HG02759 (cell line): ENCODE data around the gene HEPN1.
"Not testable (repeated sequence)": the region's sequence is repeated elsewhere in the genome, so short reads cannot be mapped to it uniquely, and the experiment has no call there.

Experiments
- ATAC-seq: cut with Tn5 transposase; IDR thresholded peaks from one replicate; pipeline ENCODE4 v1.9.1; 2021; ENCODE audit warnings: mild to moderate bottlenecking, moderate library complexity; ENCODE audit not compliant: unreplicated experiment

The HEPN1 gene

DNA sequence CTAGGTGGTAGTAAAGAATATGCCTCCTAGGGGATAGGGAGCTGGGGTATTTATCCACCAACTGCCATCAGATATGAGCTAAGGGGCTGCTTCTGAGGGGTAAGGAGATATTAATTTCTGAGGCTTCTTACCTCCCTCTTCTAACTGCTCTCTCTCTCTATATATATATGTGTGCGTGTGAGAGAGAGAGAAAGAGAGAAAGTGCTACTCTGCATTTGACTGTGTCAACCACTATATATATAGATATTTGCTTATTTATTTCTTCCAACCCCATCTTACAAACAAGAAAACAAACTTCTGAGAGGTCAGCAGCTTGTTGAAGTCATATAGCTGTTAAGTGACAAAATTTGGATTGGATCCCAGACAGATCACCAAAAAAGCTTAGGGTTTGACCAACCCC, 22.7 kb downstream of the HEPN1 start:
- ATAC-seq, result no peak

DNA sequence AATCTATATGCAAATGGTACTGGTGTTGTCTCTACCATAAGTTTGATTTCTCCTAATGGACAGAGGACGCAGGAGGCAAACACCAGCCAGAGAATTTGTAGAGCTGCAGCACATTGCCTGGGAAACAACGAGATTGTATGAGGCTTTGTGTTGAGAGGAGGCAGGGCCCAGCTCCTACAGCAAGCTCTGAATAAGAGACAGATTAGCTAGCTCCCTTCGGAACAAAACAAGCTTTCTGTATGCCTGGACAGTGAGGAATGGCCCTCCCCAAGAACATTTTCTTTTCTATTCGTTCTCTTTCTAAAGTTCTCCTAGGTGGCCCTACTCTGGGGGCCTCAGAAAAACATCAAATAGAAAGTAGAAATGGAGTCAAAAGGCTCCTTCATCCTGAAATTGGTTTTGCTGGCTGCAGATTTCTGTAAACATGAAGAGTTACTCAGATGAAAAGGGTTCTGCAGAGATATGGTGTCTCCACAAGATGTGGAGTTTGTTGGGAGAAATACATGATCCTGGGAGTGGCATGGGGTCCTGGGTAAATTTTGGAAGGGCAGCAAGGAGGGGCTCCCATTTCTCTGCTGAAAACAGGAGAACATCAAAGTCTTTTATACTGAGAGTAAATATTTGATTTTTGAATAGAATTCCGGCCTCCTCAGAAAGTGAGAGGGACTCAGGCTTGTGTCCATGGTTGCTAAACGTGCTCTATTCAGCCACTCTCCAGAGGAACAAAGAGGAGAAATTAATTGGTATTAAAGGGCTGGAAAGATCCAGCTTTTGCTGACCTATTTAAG, 23.6 kb downstream of the HEPN1 start:
- no peak for ATAC-seq

DNA sequence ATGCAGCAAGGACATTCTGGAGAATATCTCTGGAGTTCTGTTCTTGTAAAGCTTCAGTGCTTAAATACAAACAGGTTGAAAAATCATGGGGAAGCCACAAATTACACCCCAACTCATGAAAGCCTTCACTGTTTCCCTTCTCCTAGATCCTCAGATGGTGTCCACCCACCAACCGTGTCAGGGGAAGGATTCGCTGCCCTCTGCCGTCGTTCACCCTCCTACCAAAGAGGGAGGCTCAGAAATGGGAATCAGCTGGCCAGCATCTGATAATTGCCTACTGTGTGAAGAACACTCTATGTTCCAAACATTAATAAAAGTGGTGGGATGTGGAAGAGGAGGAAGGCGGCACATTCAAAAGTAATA, 24.2 kb downstream of the HEPN1 start:
- ATAC-seq, result no peak

DNA sequence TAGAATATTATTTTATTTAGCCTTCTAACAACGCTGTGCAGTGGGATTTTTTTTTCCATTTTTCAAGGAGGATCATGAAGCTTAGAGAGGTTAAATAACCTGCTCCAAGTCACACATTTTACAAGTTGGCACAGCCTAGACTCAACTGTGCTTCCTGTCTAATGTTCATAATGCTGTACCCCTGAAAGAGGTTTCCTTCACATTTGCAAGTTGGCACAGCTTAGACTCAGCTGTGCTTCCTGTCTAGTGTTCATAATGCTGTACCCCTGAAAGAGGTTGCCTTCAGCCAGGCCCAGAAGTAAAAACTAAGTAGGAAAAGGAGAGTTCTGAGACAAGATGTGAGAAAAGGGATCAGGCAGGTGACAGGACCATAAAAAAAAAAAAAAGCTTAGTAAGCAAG, 24.7 kb downstream of the HEPN1 start:
- no peak for ATAC-seq

DNA sequence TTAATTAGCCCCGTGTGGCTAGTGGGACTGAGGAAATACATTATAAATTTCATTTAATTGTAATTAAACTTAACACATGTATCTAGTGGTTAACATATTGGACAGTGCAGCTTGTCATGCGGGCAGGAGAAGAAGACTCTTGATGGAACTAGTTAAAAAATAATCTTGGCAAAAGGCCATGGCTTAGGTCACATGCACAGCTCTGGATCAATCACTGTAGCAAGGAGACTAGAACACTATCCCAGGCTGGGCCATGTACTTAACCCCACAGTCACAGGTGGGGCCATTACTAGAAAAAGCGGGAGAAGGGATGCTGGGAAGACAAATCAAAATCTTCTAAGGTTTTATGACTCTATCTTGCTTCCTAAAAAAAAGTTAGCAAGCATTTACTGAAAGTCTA, 25.5 kb downstream of the HEPN1 start:
- ATAC-seq, result no peak

DNA sequence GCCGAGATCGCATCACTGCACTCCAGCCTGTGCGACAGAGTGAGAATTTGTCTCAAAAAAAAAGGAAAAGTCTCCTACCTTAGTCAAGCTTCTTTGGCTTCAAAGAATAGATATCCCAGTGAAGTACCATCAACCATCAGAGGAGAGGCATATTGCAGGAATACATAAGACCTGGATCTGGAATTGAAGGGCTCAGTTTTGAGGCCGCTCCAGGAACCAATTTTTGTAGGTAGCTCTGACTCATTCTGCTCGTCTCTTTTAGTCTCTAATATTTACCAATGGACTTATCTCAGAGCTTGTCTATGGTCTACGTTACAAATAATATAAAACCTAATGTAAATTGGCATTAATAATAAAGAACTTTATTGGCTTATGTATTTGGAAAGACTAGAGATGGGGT, 26.8 kb downstream of the HEPN1 start:
- no peak for ATAC-seq

DNA sequence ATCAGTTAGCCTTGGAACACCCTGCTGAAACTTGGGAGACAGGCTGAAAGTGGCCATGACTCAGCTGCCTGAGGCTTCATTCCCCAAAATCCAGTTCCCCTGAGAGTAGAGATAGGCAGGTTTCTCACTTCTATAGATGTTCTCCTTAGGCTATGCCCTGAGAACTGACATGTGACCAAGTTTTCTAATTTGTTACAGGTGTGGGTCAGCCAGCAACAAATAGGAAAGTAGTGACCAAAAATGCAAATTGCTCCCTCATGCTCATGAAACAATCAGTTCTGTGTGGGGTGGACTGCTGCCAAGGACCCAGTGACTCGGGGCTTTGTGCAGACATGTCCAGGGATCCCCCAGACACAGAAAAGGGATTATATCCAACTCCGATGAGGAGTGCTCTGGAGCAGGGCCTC, 27.7 kb downstream of the HEPN1 start:
- ATAC-seq, result no peak

DNA sequence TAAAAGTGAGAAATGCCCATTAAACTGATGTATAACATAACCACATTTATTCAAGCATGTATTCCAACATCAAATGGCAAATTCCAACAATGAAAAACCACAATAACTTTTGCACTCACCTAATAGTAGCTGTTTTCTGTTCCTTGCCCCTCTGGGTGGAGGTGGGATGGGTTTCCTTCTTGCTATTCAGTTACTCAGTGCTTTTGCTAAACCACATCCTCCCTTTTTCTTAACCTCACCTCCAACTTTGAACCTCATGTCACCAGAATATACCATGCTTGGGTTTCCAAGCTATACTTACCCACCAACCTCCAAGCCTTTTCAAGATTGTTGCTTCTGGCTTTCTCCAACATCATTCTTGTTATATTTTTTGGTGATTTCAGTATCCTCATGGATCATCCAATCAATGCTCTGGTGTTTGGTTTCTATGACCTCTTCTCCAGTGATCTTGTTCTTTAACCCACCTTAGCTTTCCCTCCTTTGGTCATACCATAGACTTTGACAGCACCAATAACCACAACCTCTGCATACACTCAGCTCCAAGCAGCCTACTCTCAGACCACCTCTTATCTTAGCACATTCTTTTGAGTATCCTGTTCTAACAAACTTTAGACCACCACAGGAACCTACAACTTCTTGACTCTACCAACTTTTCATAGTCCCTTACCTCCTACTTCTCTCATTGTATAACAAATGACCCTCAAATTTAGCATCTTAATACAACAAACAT, 31.7 kb downstream of the HEPN1 start:
- ATAC-seq, result no peak

DNA sequence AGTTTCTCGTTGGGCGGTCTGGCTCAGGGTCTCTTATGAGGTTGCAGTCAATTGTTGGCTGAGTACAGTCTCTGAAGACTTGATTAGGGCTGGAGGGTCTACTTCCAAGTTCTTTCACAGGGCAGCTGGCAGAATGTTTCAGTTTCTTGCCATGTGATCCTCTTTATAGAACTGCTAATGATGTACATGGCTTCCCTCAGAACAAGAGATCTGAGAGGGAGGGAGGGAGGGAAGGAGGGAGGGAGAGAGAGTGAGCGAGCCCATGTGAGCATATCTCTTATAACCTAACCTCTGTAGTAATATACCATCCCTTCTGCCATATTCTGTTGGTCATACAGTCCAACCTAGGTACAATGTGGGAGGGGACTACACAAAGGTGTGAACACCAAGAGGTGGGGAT, 32.3 kb downstream of the HEPN1 start:
- ATAC-seq, result no peak

DNA sequence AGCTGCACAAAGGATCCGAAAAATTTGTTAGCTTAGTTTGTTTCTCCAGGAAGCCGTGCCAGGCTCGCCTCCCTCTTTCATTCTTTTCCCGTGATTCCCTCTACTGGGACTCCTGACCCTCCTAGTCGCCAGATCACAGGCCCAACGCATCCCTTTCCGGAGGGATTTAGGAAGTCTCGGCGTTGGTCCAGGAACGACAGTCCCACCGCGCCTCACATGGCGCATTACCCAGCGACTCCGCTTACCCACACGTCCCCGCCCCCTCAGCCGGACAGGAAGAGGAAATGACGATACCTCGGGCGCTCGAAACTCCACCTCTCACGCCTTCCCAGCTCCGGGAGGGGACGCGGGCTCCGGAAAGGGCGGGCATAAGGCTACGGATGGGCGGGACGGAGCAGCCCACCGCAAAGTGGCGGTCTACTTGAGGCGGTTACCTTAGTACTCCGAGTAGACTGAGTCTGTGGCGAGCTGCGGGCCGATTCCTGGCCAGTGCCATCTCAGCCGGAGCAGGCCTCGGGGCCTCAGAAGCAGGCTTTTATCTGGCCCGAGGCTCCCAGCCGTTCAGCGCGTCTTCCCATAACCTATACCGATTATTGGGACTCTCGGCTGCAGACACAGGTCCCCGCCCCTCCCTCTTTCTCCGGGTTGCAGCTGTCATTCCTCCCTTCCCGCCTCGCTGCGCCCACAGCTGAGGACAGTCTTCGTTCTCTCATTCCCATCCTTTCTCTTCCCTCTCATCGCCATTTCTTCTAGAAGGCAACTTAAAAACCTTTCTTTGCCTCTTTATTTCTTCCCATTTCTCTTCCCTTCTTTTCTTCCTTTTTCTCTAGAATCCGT, 34.9 kb downstream of the HEPN1 start, which contains the start of gene CCDC15:
TSS of gene CCDC15 (plus strand) at position 450 of the 837 bp plus-strand sequence. CDS start 531 bp downstream, outside the sequence.
- ATAC-seq, result peak; percentile 100

DNA sequence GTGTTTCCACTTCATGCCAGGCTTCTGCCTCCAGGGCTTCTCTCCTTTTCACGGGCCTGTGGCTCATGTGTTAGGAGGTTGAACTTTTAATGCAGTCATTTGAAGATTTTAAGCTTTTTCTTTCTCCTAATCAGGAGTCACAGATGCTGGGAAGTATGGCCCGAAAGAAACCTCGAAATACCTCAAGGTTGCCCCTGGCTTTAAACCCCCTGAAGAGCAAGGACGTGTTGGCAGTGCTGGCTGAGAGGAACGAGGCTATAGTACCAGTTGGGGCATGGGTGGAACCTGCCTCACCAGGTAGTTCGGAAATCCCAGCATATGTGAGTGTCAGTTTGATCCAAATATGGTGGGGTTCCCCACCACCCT, 35.5 kb downstream of the HEPN1 start:
- no peak for ATAC-seq

DNA sequence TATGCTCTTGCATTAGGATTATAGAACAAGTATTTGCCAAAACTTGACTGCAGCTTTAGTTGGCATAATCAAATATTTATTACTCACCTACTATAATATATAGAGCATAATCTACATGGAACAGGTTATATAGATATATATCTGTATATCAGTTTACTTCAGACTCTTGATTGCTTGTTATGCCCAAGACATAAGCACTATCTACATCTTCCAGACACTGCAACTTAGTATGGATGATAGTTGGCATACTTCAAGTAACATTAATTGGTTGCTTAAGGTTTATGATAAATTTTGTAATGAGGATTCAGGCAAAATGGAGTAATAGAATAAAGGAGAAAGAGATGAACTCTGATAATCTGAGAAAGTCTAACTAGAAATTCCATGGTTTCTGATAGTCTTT, 36.0 kb downstream of the HEPN1 start:
- ATAC-seq, result no peak

DNA sequence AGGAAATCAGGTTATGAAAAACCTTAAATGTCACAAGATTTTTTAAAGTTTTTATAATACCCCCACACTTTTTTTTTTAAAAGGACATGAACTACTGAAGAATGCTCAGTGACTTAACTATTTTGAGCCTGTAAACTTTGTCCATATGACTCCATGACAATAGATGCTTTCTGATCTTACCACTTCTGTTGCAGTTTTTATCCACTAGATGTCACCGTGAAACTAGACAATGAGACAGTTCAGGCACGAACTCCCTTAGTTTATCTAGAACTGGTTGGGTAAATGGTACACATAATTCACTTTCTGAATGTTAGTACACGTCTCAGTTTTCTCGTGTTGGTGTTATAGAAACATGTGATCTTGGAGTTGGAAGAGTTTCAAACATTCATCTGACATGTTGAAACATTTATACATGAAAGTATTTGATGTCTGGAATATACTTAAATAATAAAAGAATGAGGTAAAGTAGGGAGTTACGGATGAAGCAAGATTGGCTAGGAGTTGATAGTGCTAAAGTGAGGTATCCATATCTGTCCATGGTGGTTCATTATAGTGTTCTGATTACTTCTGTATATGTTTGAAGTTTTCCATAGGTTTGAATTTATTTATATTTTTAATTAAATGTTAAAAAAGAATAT, 43.0 kb downstream of the HEPN1 start:
- peak; percentile 79 for ATAC-seq

DNA sequence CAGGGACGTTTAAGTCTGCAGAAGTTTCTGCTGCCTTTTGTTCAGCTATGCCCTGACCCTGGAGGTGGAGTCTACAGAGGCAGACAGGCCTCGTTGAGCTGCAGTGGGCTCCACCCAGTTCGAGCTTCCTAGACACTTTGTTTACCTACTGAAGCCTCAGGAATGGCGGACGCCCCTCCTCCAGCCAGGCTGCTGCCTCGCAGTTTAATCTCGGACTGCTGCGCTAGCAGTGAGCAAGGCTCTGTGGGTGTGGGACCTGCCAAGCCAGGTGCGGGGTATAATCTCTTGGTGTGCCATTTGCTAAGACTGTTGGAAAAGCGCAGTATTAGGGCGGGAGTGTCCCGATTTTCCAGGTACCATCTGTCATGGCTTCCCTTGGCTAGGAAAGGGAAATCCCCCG, 49.1 kb downstream of the HEPN1 start:
- not testable (repeated sequence) for ATAC-seq
